Stimulated activated CD8-positive, alpha-beta memory T cell treated with anti-CD3 and anti-CD28 coated beads, Interleukin-12 subunit alpha, Interleukin-12 subunit beta, amount 100 ng/mL, for 24 hours (primary cell): ENCODE data around the gene AAR2.

Experiments
- DNase-seq: peaks from one replicate; pipeline ENCODE4 v3.0.0-alpha.2; 2020; ENCODE audit errors: extremely low read depth

AAR2 gene

GRCh38 chr20:36279776-36280175, 43.5 kb downstream of the AAR2 start:
- no peak for DNase-seq

- DNase-seq, result no peak
These were observed 45.6 kb downstream of the AAR2 start for GRCh38 chr20:36281785-36282380.

- no peak for DNase-seq
These were observed 48.5 kb downstream of the AAR2 start for GRCh38 chr20:36284751-36285150.

- no peak for DNase-seq
These were observed 49.6 kb downstream of the AAR2 start for GRCh38 chr20:36285746-36286447.

GRCh38 chr20:36297656-36298055, 61.4 kb downstream of the AAR2 start:
- no peak for DNase-seq

- DNase-seq, result no peak
These were observed 61.8 kb downstream of the AAR2 start for GRCh38 chr20:36298061-36298460.

- no peak for DNase-seq
These were observed 62.6 kb downstream of the AAR2 start for GRCh38 chr20:36298795-36299339.

GRCh38 chr20:36299459-36299858, 63.2 kb downstream of the AAR2 start:
- no peak for DNase-seq

GRCh38 chr20:36301359-36302119, 65.3 kb downstream of the AAR2 start:
- DNase-seq, result no peak

- no peak for DNase-seq
These were observed 66.8 kb downstream of the AAR2 start for GRCh38 chr20:36303020-36303595.

GRCh38 chr20:36303831-36304230, 67.6 kb downstream of the AAR2 start:
- no peak for DNase-seq

- no peak for DNase-seq
These were observed 68.7 kb downstream of the AAR2 start for GRCh38 chr20:36304786-36305495.

GRCh38 chr20:36305602-36306551, 69.6 kb downstream of the AAR2 start, which contains the start of gene DLGAP4:
Gene DLGAP4 (plus strand): TSS chr20:36306339. CDS start chr20:36431718, 125,379 bp downstream.
- no peak for DNase-seq
